ENCODE results near the gene CPXM1.

DNA sequence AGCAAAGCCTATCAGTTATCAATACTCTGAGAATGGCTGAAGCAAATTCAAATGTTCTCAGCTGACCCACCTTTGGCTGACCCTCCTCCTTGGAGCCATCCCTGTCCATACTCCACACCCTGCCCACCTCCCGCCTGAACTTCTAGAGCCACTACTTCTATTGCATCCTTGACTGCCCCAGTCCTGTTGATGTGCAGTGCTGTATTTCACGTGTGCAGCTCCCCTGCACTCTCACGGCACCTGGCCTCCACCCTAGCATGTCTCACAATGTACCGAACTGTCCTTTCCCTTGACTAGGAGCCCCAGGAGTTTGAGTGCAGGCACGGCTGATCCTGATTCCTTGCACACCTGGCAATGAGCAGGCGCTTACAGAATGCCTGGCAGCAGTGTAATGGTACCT lies 7.0 kb downstream of the CPXM1 start:
- TF ChIP-seq YY1 (IDR thresholded peaks at IDR 0.05; ENCODE audit: insufficient read depth, insufficient read length) (no peak), ZNF274 (IDR thresholded peaks at IDR 0.05; ENCODE audit: low read depth, low read length) (no peak)
